Measurements from ENCODE around the gene MYO9B. TPM values are rescaled to one million over a fixed set of nuclear protein-coding genes. Genes with fewer than 3 reads are reported as not detected.
A peak's percentile ranks its signal among the peaks of the same experiment; 100 is the strongest.

The MYO9B gene
- total RNA-seq, 1 experiment from 2014 or later: 58.6 TPM

DNA sequence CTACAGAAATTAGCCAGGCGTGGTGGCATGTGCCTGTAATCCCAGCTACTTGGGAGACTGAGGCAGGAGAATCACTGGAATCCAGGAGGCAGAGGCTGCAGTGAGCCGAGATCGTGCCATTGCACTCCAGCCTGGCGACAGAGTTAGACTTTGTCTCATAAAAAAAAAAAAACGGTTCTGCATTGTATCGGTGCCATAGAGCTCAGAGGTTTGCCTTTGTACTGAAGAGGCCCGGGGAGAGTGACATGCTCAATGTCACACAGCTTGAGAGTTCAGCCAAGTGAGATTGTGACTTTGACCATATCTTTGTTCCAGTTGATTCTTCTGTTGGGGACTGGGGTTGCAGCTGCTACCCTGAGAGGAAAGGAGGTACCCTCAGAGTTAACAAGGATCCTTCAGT lies 4.7 kb upstream of the MYO9B start:
- no peak overlapping the region for H4K8ac ChIP-seq (replicated peaks; ENCODE audit: insufficient read length, low read depth, low read length)
- H3K4me1 ChIP-seq (ENCODE audit: insufficient read depth, low read length): peaks cover 4% of the 10 kb centered on the region; the same call in 1 of the 2 replicates
- no peaks in the 10 kb centered on the region for H3K27me3 ChIP-seq (ENCODE audit: insufficient read depth, low read length)
- H3K4me2 ChIP-seq (ENCODE audit: insufficient read depth, insufficient read length, low read length): no peak overlapping the region
- no peak overlapping the region for H3T11ph ChIP-seq (ENCODE audit: low read length)
- Mint-ChIP-seq H3K4me1 (peaks cover 34 to 37% of the 10 kb centered on the region in 2 experiments), H3K36me3 (ENCODE audit: insufficient read depth in 1 of 3, low read depth in 3 of 3) (peaks cover 31 to 57% (median 50%) of the 10 kb centered on the region in 3 experiments), H3K27ac (peak overlapping the region in 2 of 3 experiments; percentile 3 to 74; a peak in 1 of 7 replicates), H3K9me3 (no peaks in the 10 kb centered on the region), H3K4me3 (no peak overlapping the region; a peak in 1 of 5 replicates), H3K27me3 (ENCODE audit: low read depth) (no peaks in the 10 kb centered on the region)
- no peak overlapping the region for H3K14ac ChIP-seq (ENCODE audit: insufficient read depth, low read length)
- no peaks in the 10 kb centered on the region for H4K20me1 ChIP-seq (ENCODE audit: control insufficient read depth, insufficient read depth, insufficient read length)
- no peak overlapping the region for H2BK120ac ChIP-seq (ENCODE audit: low read depth, low read length, poor library complexity, severe bottlenecking)
- WGBS (ENCODE audit: extremely low coverage, insufficient read length, low lambda C conversion rate): no CpG with 5 or more reads among the region's 7 CpGs
- no peak overlapping the region for H2BK5ac ChIP-seq (ENCODE audit: insufficient read length, low read length)
- H3K9me3 ChIP-seq (ENCODE audit: control insufficient read depth, low read depth, low read length): no peaks in the 10 kb centered on the region
- no peak overlapping the region for H4K91ac ChIP-seq (ENCODE audit: insufficient read length, low read depth, low read length)
- no peak overlapping the region for H2BK12ac ChIP-seq (ENCODE audit: insufficient read length, low read depth, low read length)
- no peak overlapping the region for H2AK5ac ChIP-seq (ENCODE audit: insufficient read length, low read length)
- peaks cover 3% of the 10 kb centered on the region for H3K79me1 ChIP-seq (ENCODE audit: insufficient read depth, low read depth, low read length, poor library complexity, severe bottlenecking)
- H3K27ac ChIP-seq (ENCODE audit: insufficient read length, low read depth, low read length): no peak overlapping the region
- H3K23ac ChIP-seq (ENCODE audit: insufficient read length, low read depth, low read length): no peak overlapping the region
- peaks cover 3% of the 10 kb centered on the region; the same call in 1 of the 2 replicates for H3K79me2 ChIP-seq (ENCODE audit: insufficient read depth, low read length)
- H2BK20ac ChIP-seq (ENCODE audit: low read depth, low read length, poor library complexity, severe bottlenecking): no peak overlapping the region
- H3K18ac ChIP-seq (ENCODE audit: insufficient read length, low read depth, low read length): no peak overlapping the region
- H3K56ac ChIP-seq (ENCODE audit: insufficient read length, low read depth, low read length): no peak overlapping the region
- H3K9ac ChIP-seq (ENCODE audit: extremely low read depth, insufficient read length, low read length): no peak overlapping the region
- no peak for DNase-seq
- TF ChIP-seq CTCF (conservative IDR thresholded peaks at IDR 0.05): no peak
- H4K5ac ChIP-seq (ENCODE audit: insufficient read length, low read depth, low read length): no peak overlapping the region
- no peak overlapping the region for H3K4ac ChIP-seq (ENCODE audit: low read depth, low read length)
- peaks cover 6% of the 10 kb centered on the region for H3K23me2 ChIP-seq (ENCODE audit: insufficient read length, low read depth, low read length, poor library complexity, severe bottlenecking)
- H2BK15ac ChIP-seq (ENCODE audit: low read depth, low read length): no peak overlapping the region
- no peak overlapping the region for H2AFZ ChIP-seq (ENCODE audit: low read length)
